Vagina (tissue), 2 donors: ENCODE data around the gene PEG3. TPM values are rescaled to one million over a fixed set of nuclear protein-coding genes. Genes with fewer than 3 reads are reported as not detected.
"Not testable (repeated sequence)": the region's sequence is repeated elsewhere in the genome, so short reads cannot be mapped to it uniquely, and the experiment has no call there.

Experiments
- DNase-seq, 2 donors: peaks; one replicate each; pipeline ENCODE4 v3.0.0-alpha.2; 2017; ENCODE audit errors: extremely low spot score in 2 of 2
- H3K27ac ChIP-seq: fragments of 200-600 bp; sonication (generic); one replicate; pipeline ENCODE4 v1.5.1; 2019
- H3K27me3 ChIP-seq: fragments of 200-600 bp; sonication (generic); one replicate; pipeline ENCODE4 v1.5.1; 2019
- H3K36me3 ChIP-seq, 2 donors: fragments of 200-600 bp; sonication (generic); one replicate each; pipeline ENCODE4 v1.5.1; 2017 to 2019
- H3K4me1 ChIP-seq: fragments of 200-600 bp; sonication (generic); one replicate; pipeline ENCODE4 v1.5.1; 2019
- H3K4me3 ChIP-seq, 2 donors: fragments of 200-600 bp; sonication (generic); 1 replicate in 1 of 2; 2 replicates in 1 of 2; pipeline ENCODE4 v1.5.1; 2016 to 2019
- H3K9me3 ChIP-seq: fragments of 200-600 bp; sonication (generic); one replicate; pipeline ENCODE4 v1.5.1; 2019
- POLR2A ChIP-seq, 2 donors: fragments of 450-650 bp; IDR thresholded peaks; one replicate each; pipeline ENCODE4 v1.6.1; 2017; ENCODE audit warnings: antibody characterized with exemption in 2 of 2, mild to moderate bottlenecking in 2 of 2, moderate library complexity in 2 of 2
- POLR2AphosphoS5 ChIP-seq, 2 donors: sonication (generic); formaldehyde crosslinking; IDR thresholded peaks; one replicate each; pipeline ENCODE4 v1.9.0; 2017; ENCODE audit warnings: antibody characterized with exemption in 2 of 2, mild to moderate bottlenecking in 2 of 2, low read depth in 1 of 2; ENCODE audit not compliant: insufficient read depth in 1 of 2
- intact Hi-C: fragments of 100-400 bp; cut with DNase I; formaldehyde crosslinking; loops from one replicate; pipeline ENCODE4 v1.15.1; 2023
- total RNA-seq: library from RNA; depleted of rRNA; stranded (reverse); fragments of >200 nt; gene quantifications from one replicate; pipeline ENCODE4 v1.2.3, GENCODE V29; 2016
- TF ChIP-seq, protein P1 (sequence below), 3 experiments: fragments of 450-650 bp in 2 of 3; fragments of 200-600 bp in 1 of 3; sonication (generic) in 1 of 3; IDR thresholded peaks; one replicate each; pipeline ENCODE4 v1.5.1; 2017 to 2019; ENCODE audit warnings: antibody characterized with exemption in 3 of 3, mild to moderate bottlenecking in 2 of 3, moderate library complexity in 2 of 3

Gene PEG3
- total RNA-seq, 1 donor from 2014 or later: 15.2 TPM

DNA sequence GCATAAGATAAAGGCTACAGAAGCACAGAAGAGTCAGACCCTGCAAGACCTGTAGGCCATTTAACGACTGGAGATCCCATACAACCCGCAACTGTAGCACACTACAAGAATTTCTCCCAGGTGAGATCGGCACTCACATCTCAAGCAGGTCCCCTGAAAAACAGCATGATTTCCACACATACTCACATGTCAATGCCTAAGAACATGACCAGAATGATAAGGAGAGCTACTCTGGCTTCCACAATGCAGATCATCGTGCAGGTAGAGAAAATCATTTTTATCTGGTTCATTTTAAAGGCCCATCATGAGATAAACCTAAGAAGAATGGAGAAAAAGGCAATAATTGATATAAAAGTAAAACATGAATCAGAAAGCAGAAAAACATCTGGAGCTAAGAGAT, 17.5 kb upstream of the PEG3 start:
- H3K4me1 ChIP-seq: no peaks in the 10 kb centered on the region
- no peaks in the 10 kb centered on the region for H3K36me3 ChIP-seq
- DNase-seq: no peak
- TF ChIP-seq POLR2AphosphoS5 (IDR thresholded peaks at IDR 0.05; ENCODE audit: insufficient read depth in 1 of 2, low read depth in 1 of 2) (no peak), POLR2A (IDR thresholded peaks at IDR 0.05) (no peak)
- TF ChIP-seq, protein P1, sequence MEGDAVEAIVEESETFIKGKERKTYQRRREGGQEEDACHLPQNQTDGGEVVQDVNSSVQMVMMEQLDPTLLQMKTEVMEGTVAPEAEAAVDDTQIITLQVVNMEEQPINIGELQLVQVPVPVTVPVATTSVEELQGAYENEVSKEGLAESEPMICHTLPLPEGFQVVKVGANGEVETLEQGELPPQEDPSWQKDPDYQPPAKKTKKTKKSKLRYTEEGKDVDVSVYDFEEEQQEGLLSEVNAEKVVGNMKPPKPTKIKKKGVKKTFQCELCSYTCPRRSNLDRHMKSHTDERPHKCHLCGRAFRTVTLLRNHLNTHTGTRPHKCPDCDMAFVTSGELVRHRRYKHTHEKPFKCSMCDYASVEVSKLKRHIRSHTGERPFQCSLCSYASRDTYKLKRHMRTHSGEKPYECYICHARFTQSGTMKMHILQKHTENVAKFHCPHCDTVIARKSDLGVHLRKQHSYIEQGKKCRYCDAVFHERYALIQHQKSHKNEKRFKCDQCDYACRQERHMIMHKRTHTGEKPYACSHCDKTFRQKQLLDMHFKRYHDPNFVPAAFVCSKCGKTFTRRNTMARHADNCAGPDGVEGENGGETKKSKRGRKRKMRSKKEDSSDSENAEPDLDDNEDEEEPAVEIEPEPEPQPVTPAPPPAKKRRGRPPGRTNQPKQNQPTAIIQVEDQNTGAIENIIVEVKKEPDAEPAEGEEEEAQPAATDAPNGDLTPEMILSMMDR (IDR thresholded peaks at IDR 0.05): no peak
- no peaks in the 10 kb centered on the region for H3K27me3 ChIP-seq
- intact Hi-C loops: no loop called here
- no peaks in the 10 kb centered on the region for H3K9me3 ChIP-seq
- H3K4me3 ChIP-seq: no peak overlapping the region
- no peak overlapping the region for H3K27ac ChIP-seq

DNA sequence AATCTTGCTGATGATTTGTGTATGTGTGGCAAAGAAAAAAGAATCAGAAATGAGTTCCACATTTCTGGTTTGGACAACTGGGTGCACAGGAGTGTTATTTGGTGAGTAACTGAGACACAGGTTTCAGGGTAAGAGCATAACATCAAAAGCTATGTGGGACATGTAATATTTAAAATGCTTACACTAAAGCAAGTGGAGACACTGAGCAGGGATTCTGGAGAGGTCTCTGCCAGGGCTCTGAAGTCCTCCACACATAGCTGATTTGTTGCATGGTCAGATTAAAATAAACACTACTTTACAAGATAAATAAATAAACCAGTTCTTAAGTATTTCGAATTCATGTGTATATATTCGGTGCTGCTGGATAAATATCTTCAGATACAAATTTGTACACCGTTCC, 16.3 kb upstream of the PEG3 start:
- DNase-seq: no peak
- Histone ChIP-seq H3K27me3 (no peaks in the 10 kb centered on the region), H3K9me3 (no peaks in the 10 kb centered on the region), H3K36me3 (no peaks in the 10 kb centered on the region), H3K4me3 (no peak overlapping the region), H3K27ac (no peak overlapping the region), H3K4me1 (no peaks in the 10 kb centered on the region)
- TF ChIP-seq, protein P1 (IDR thresholded peaks at IDR 0.05): no peak
- TF ChIP-seq POLR2AphosphoS5 (IDR thresholded peaks at IDR 0.05; ENCODE audit: insufficient read depth in 1 of 2, low read depth in 1 of 2): no peak
- TF ChIP-seq POLR2A (IDR thresholded peaks at IDR 0.05): no peak
- intact Hi-C loops: no loop called here

DNA sequence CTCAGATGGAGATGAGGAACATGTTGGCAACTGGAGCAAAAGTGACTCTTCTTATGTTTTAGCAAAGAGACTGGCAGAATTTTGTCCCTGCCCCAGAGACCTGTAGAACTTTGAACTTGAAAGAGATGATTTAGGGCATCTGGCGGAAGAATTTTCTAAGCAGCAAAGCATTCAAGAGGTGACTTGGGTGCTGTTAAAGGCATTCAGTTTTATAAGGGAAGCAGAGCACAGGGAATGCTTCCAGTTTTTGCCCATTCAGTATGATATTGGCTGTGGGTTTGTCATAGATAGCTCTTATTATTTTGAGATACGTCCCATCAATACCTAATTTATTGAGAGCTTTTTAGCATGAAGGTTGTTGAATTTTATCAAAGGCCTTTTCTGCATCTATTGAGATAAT, 11.8 kb upstream of the PEG3 start:
- H3K27me3 ChIP-seq, DNase-seq, H3K4me3 ChIP-seq, H3K36me3 ChIP-seq, H3K27ac ChIP-seq, H3K4me1 ChIP-seq, intact Hi-C loops, H3K9me3 ChIP-seq: not testable (repeated sequence)

DNA sequence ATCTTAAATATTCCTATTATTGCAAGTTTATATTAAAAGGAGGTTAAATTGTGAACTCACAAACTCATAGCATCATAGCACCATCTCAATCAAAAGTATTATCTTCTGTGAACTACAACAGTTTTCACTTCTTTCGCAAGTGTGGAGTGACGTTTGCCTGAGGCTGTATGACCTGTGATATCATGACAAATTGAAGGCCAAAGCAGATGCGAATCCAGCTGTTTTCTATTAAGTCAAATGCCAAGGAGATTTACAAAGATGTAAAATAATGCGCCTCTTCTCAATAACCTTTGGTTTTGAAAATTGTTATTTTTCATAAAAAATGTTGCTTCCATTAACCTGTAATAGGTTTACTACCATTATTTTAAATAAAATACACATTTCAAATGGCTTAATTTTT, 7.6 kb upstream of the PEG3 start:
- H3K4me1 ChIP-seq: no peaks in the 10 kb centered on the region
- no peak overlapping the region for H3K27ac ChIP-seq
- TF ChIP-seq, protein P1 (IDR thresholded peaks at IDR 0.05): no peak
- no peaks in the 10 kb centered on the region for H3K27me3 ChIP-seq
- no peaks in the 10 kb centered on the region for H3K9me3 ChIP-seq
- DNase-seq: no peak
- intact Hi-C loops: no loop called here
- H3K4me3 ChIP-seq: no peak overlapping the region
- H3K36me3 ChIP-seq: no peaks in the 10 kb centered on the region

DNA sequence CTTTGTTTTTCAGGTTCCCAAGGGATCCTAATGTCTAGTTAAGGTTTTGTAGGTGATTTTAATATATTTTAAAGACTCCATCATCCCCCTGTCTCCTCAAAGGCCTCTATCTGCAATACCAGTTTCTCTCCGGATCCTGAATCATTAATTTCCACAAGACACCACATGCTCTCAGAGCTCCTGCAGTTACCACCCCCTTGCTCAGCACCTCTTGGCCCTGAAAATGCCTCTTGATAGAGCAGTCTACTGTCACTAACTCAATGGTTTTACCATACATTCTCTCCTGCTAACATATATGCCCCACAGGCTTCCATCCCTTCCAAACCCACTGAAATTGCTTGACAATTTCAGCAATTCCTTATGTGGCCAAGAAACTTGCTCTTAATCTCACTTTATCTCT, 1.9 kb upstream of the PEG3 start:
- H3K4me3 ChIP-seq: no peak overlapping the region
- DNase-seq: no peak
- TF ChIP-seq, protein P1 (IDR thresholded peaks at IDR 0.05): no peak
- TF ChIP-seq POLR2AphosphoS5 (IDR thresholded peaks at IDR 0.05; ENCODE audit: insufficient read depth in 1 of 2, low read depth in 1 of 2) (no peak), POLR2A (IDR thresholded peaks at IDR 0.05) (no peak)
- H3K4me1 ChIP-seq: no peaks in the 10 kb centered on the region
- H3K27me3 ChIP-seq: no peaks in the 10 kb centered on the region
- H3K27ac ChIP-seq: no peak overlapping the region
- intact Hi-C loops: no loop called here
- H3K9me3 ChIP-seq: no peaks in the 10 kb centered on the region
- H3K36me3 ChIP-seq: no peaks in the 10 kb centered on the region

DNA sequence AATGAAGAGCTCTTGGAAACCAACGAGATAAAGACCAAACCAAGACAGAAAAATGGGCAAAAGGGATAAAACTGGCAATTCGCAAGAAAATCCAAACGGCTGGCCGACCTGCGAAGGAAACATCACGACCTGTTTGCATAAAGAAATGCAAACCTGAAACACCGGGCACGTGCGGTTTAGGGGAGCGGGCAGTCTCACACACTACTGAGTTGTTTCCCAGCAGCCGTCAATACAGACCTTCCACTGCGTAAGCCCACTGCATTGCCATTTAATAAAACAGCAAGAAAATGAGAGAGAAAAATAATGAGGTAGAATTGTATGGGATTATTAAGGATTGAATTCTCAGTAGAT, 642 bp upstream of the PEG3 start:
- Histone ChIP-seq H3K36me3 (no peaks in the 10 kb centered on the region), H3K27me3 (no peaks in the 10 kb centered on the region), H3K4me3 (peak overlapping the region in 1 of 2 donors; percentile 54), H3K9me3 (no peaks in the 10 kb centered on the region), H3K27ac (no peak overlapping the region), H3K4me1 (no peaks in the 10 kb centered on the region)
- DNase-seq: no peak
- TF ChIP-seq, protein P1 (IDR thresholded peaks at IDR 0.05): no peak
- no peak for TF ChIP-seq POLR2AphosphoS5 (IDR thresholded peaks at IDR 0.05; ENCODE audit: insufficient read depth in 1 of 2, low read depth in 1 of 2)
- intact Hi-C loops: no loop called here
